22Rv1 (cell line): ENCODE data around the gene MTARC1.

Experiments
- CTCF ChIP-seq: fragments of 450-650 bp; IDR thresholded peaks from 2 replicates; pipeline ENCODE4 v1.5.1; 2017; ENCODE audit warnings: mild to moderate bottlenecking
- ZFX ChIP-seq: fragments of 450-650 bp; IDR thresholded peaks from 2 replicates; pipeline ENCODE4 v1.6.1; 2017; ENCODE audit warnings: antibody characterized with exemption, borderline replicate concordance

- no peak for TF ChIP-seq CTCF
- no peak for TF ChIP-seq ZFX
These were observed 40.9 kb downstream of the MTARC1 start for GRCh38 chr1:220827445-220828178.
